ENCODE results near the gene PRPS1.

GRCh38 chrX:107666931-107667330, 38.6 kb downstream of the PRPS1 start:
- no peak for TF ChIP-seq POLR2A (IDR thresholded peaks at IDR 0.05; ENCODE audit: low read length)
- TF ChIP-seq GATA1 (IDR thresholded peaks at IDR 0.05; ENCODE audit: low read depth, low read length): no peak

All from erythroblast (primary cell).